ENCODE measurements around the gene CLDN8. TPM values are rescaled to one million over a fixed set of nuclear protein-coding genes. Genes with fewer than 3 reads are reported as not detected.
A peak's percentile ranks its signal among the peaks of the same experiment; 100 is the strongest.

Gene CLDN8
- total RNA-seq, 1 donor from 2014 or later: not detected

DNA sequence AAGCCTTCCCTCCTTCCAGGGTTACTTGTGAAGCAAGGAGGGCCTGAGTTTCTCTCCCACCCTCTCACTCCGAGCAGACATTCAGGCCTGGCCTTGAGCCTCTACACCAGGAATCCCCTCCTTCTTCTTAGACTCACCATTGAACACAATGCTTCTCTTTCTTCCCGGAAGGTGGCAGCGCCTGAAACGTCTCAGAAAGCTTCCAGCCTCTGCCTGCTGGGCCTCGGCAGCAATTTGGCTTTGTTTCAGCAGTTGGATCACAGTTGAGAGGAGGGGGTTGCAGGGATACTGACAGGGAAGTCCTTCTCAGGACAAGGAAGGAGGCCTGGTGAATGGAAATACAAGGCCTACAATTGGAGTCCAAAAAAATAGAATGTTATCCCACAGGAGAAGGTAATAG lies 6.3 kb downstream of the CLDN8 start:
- no peaks in the 10 kb centered on the region for H3K4me1 Mint-ChIP-seq (ENCODE audit: low read depth, unreplicated experiment)
- no peak for TF ChIP-seq CTCF (IDR thresholded peaks at IDR 0.05; ENCODE audit: partially characterized antibody, unreplicated experiment)
- no peaks in the 10 kb centered on the region for H3K36me3 Mint-ChIP-seq (ENCODE audit: unreplicated experiment)
- DNase-seq: no peak
- H3K9me3 Mint-ChIP-seq (ENCODE audit: unreplicated experiment): no peaks in the 10 kb centered on the region
- no peak overlapping the region for H3K4me3 Mint-ChIP-seq (ENCODE audit: unreplicated experiment)
- peaks cover 2% of the 10 kb centered on the region for H3K27me3 Mint-ChIP-seq (ENCODE audit: unreplicated experiment)
- H3K27ac Mint-ChIP-seq (ENCODE audit: unreplicated experiment): no peak overlapping the region

- H3K27me3 Mint-ChIP-seq (ENCODE audit: unreplicated experiment): peaks cover 2% of the 10 kb centered on the region
- no peak overlapping the region for H3K4me3 Mint-ChIP-seq (ENCODE audit: unreplicated experiment)
- no peaks in the 10 kb centered on the region for H3K36me3 Mint-ChIP-seq (ENCODE audit: unreplicated experiment)
- H3K4me1 Mint-ChIP-seq (ENCODE audit: low read depth, unreplicated experiment): no peaks in the 10 kb centered on the region
- H3K9me3 Mint-ChIP-seq (ENCODE audit: unreplicated experiment): no peaks in the 10 kb centered on the region
- no peak for DNase-seq
- no peak overlapping the region for H3K27ac Mint-ChIP-seq (ENCODE audit: unreplicated experiment)
- TF ChIP-seq CTCF (IDR thresholded peaks at IDR 0.05; ENCODE audit: partially characterized antibody, unreplicated experiment): no peak
These were observed 8.7 kb downstream of the CLDN8 start for GRCh38 chr21:30207252-30207579.

GRCh38 chr21:30206551-30207251 lies 9.2 kb downstream of the CLDN8 start:
- TF ChIP-seq CTCF (IDR thresholded peaks at IDR 0.05; ENCODE audit: partially characterized antibody, unreplicated experiment): no peak
- Mint-ChIP-seq H3K9me3 (ENCODE audit: unreplicated experiment) (no peaks in the 10 kb centered on the region), H3K27me3 (ENCODE audit: unreplicated experiment) (peaks cover 2% of the 10 kb centered on the region)

DNA sequence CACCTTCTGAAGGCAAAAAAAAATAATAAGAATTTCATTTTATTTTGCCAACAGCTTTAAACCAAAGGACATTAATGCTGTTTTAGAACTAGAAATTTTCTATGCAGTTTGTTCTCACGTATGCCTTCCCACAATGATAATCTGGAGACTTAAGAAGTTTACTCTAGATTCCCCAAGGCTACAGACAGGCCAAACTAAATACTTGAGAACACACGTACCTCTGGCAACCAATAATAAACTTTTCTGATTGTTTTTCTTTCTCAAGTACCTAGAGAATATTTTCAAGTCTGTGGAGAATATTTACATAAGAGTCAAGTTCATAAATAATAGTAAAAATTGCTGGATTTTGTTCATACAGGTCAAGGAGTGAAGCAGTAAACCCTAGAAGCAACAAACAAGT lies 15.9 kb downstream of the CLDN8 start:
- TF ChIP-seq CTCF (IDR thresholded peaks at IDR 0.05; ENCODE audit: partially characterized antibody, unreplicated experiment): no peak
- H3K27me3 Mint-ChIP-seq (ENCODE audit: unreplicated experiment): peaks cover 2% of the 10 kb centered on the region
- H3K9me3 Mint-ChIP-seq (ENCODE audit: unreplicated experiment): no peaks in the 10 kb centered on the region
- DNase-seq: no peak
- no peaks in the 10 kb centered on the region for H3K4me1 Mint-ChIP-seq (ENCODE audit: low read depth, unreplicated experiment)
- H3K27ac Mint-ChIP-seq (ENCODE audit: unreplicated experiment): no peak overlapping the region
- no peak overlapping the region for H3K4me3 Mint-ChIP-seq (ENCODE audit: unreplicated experiment)
- H3K36me3 Mint-ChIP-seq (ENCODE audit: unreplicated experiment): no peaks in the 10 kb centered on the region

More at GRCh38 chr21:30206551-30207251, 9.2 kb downstream of the CLDN8 start:
- no peaks in the 10 kb centered on the region for H3K4me1 Mint-ChIP-seq (ENCODE audit: low read depth, unreplicated experiment)
- H3K36me3 Mint-ChIP-seq (ENCODE audit: unreplicated experiment): no peaks in the 10 kb centered on the region
- no peak overlapping the region for H3K4me3 Mint-ChIP-seq (ENCODE audit: unreplicated experiment)
- no peak overlapping the region for H3K27ac Mint-ChIP-seq (ENCODE audit: unreplicated experiment)
- DNase-seq: no peak

DNA sequence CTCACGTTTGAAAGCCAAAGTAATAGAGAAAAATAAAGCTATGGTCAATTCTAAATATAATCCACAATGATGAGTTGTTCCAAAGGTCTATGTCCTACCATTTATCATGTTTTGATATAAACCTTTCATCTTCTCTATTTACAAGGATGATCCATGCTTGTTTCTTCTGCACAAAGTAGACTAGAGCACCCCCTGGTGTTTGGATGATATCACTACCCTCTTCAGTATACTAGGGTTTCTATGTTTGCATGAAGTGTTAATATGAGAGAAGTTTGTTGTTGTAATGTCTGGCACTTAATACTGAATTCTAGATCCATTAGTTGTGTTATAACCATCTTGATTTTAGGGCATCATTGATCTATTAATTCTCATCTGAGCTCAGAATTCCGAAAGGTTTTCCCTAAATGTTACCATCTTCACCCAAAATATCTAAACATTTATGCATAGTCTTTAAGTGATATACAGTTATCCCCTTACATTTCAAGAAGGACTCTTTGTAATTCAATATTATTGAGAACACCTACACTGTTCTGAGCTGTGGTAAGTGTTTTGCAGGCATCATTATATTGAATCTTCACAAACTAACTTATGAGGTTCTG lies 21.1 kb downstream of the CLDN8 start:
- Mint-ChIP-seq H3K27ac (ENCODE audit: unreplicated experiment) (no peak overlapping the region), H3K4me1 (ENCODE audit: low read depth, unreplicated experiment) (no peaks in the 10 kb centered on the region), H3K9me3 (ENCODE audit: unreplicated experiment) (no peaks in the 10 kb centered on the region), H3K36me3 (ENCODE audit: unreplicated experiment) (no peaks in the 10 kb centered on the region), H3K27me3 (ENCODE audit: unreplicated experiment) (no peaks in the 10 kb centered on the region), H3K4me3 (ENCODE audit: unreplicated experiment) (no peak overlapping the region)
- TF ChIP-seq CTCF (IDR thresholded peaks at IDR 0.05; ENCODE audit: partially characterized antibody, unreplicated experiment): peak; percentile 85
- DNase-seq: no peak
